ENCODE results near the gene MFSD6L. TPM values are rescaled to one million over a fixed set of nuclear protein-coding genes. Genes with fewer than 3 reads are reported as not detected.

MFSD6L gene
- total RNA-seq, 1 experiment from 2014 or later: not detected

DNA sequence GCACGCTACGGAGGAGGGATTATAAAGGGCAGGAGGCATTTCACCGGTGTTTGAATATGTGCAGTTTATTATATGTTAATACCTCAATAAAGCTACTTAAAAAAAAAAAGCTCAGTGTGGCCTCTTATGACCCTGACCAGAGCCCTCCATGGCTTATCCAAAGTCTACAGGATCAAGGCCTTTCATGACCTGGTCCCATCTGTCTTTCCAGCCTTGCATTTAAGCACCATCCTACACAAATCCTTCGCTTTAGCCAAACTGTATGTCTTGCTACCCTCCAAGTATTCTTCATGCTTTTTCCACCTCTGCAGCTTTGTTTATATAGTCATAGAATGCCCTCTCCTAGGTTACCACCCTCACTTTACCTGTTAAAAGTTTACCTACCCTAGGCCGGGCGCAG, 6.5 kb downstream of the MFSD6L start:
- Histone ChIP-seq H3K4me1 (replicated peaks) (no peaks in the 10 kb centered on the region), H3K36me3 (no peaks in the 10 kb centered on the region), H3K27me3 (replicated peaks) (no peaks in the 10 kb centered on the region), H3K4me3 (no peak overlapping the region), H3K9me3 (replicated peaks) (peaks cover 12% of the 10 kb centered on the region), H3K27ac (no peak overlapping the region)
- DNase-seq (ENCODE audit: low read depth in 1 of 2, low spot score in 2 of 2): no peak

DNA sequence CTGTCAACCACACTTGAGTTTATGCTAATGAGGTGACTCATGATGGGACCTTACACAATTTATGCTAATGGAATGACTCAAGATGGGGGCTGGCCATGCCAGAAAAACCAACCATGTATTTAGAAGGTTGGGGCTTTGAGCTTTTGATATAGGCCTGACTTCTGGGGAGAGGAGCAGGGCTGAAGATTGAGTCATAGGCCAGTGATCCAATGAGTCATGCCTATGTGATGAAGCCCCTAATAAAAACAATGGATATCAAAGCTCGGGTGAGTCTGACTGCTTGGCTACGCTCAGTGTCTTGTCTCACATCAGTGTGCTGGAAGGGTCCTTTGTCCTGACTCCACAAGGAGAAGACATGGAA, 7.3 kb downstream of the MFSD6L start:
- Histone ChIP-seq H3K27ac (no peak overlapping the region), H3K27me3 (replicated peaks) (no peaks in the 10 kb centered on the region), H3K4me3 (no peak overlapping the region), H3K36me3 (no peaks in the 10 kb centered on the region), H3K4me1 (replicated peaks) (no peaks in the 10 kb centered on the region), H3K9me3 (replicated peaks) (peaks cover 12% of the 10 kb centered on the region)
- peak; percentile 54 to 55 for DNase-seq (ENCODE audit: low read depth in 1 of 2, low spot score in 2 of 2)

DNA sequence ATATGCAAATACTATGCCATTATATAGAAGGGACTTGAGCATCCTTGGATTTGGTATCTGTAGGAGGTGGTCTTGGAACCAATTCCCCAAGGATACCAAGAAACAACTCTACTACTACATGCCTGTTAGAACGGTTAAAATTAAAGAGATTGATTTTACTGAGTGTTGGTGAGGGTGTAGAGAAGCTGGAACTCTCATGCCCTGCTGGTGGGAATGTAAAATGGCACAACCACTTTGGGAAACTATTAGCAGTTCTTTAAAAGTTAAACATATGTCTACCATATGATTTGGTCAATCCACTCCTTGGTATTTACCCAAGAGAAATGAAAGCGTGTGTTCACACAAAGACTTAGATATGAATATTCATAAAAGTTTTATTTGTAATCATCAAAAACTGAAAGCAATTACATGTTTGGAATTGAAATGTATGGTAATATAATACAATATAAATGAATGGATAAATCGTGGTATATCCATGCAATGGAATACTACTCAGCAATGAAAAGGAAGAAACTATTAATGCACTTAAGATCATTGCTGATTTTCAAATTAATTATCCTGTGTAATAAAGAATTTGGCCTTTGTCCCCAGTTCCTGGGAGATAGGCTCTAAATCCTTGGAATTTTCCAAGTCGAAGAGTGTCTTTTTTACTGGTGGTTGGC, 7.8 kb downstream of the MFSD6L start:
- Histone ChIP-seq H3K36me3 (no peaks in the 10 kb centered on the region), H3K4me1 (replicated peaks) (no peaks in the 10 kb centered on the region), H3K27me3 (replicated peaks) (no peaks in the 10 kb centered on the region), H3K27ac (no peak overlapping the region), H3K9me3 (replicated peaks) (peaks cover 12% of the 10 kb centered on the region), H3K4me3 (no peak overlapping the region)
- no peak for DNase-seq (ENCODE audit: low read depth in 1 of 2, low spot score in 2 of 2)

DNA sequence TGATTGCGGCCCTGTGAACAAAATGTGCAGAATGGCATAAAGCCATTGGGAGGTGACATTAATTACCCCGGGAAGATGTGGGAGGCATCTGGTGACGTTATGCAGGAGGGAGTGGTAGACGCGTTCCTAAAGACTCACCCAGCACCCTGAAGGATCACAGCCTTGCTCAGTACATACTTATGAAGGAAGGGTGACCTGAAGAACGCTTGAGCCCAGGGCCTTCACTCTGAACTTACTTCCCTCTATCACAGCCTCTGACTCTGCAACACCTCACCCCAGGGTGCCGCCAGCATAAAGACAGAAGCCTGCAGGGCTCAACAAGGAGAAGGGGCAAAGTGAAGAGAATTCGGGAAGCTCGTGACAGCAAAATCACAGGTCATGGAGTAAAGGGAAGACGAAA, 9.4 kb downstream of the MFSD6L start:
- DNase-seq (ENCODE audit: low read depth in 1 of 2, low spot score in 2 of 2): no peak
- no peaks in the 10 kb centered on the region for H3K27me3 ChIP-seq (replicated peaks)
- peaks cover 12% of the 10 kb centered on the region for H3K9me3 ChIP-seq (replicated peaks)
- H3K36me3 ChIP-seq: no peaks in the 10 kb centered on the region
- no peak overlapping the region for H3K27ac ChIP-seq
- no peaks in the 10 kb centered on the region for H3K4me1 ChIP-seq (replicated peaks)
- no peak overlapping the region for H3K4me3 ChIP-seq

DNA sequence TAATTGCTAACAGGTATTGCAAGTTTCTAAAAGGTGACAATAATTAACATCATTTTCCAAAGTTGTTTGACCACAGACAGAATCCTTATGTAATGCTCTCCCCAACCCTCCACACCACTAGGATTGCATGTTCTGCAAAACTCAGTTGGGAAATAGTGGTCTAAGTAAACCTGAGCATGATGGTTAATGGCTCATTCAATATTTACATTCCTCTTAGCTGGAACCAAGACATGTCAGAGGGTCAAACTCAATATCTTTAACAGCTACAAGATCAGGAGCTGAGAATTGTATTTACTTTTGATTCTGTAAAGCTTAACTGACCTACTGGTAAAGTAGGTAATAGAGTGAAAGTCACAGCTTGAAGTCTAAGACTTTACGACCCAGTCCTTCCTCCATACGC, 10.2 kb downstream of the MFSD6L start:
- Histone ChIP-seq H3K4me3 (no peak overlapping the region), H3K27me3 (replicated peaks) (no peaks in the 10 kb centered on the region), H3K36me3 (no peaks in the 10 kb centered on the region), H3K9me3 (replicated peaks) (peaks cover 12% of the 10 kb centered on the region), H3K27ac (no peak overlapping the region), H3K4me1 (replicated peaks) (no peaks in the 10 kb centered on the region)
- DNase-seq (ENCODE audit: low read depth in 1 of 2, low spot score in 2 of 2): no peak

DNA sequence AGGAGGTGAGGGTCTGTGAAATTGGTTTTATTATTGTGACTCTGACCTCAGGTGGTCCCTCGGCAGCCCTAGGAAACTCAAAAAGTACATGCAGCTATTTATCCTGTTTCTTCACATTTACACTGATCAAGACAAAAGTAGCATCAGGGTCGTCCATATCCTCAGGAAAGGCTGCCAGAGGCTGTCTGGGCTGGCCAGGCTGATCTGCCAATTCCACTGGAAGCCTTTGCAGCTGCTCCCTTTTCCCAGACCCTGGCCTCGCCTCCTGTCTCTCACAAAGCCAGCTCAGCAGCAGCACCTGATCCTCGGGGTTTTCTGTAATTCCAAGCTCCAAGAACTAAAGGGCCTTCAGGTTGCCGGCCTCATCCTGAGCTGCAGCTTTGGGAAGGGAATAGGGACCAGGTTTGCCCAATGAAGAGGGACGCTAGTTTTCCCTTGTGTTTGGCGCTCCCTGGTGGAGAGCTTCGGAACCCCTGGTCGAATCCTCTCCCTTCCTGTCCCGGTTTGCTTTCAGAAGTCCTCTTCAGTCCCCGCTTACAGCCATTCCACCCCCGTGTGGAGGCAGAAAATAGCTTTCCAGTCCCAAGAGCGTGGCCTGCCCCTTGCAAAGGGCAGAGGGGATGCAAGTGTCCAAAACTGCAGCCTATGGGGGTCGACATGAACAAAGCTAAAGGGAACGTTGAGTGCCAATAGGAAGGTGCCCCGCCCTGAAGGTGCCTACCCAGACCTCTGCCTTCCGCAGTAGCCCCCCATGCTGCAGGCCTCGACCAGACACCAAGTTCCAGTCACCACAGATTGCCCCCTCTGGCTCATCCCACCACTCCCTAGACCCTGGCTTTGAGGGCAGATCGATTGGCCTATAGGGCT, 13.4 kb downstream of the MFSD6L start:
- Histone ChIP-seq H3K27ac (no peak overlapping the region), H3K27me3 (replicated peaks) (no peaks in the 10 kb centered on the region)

DNA sequence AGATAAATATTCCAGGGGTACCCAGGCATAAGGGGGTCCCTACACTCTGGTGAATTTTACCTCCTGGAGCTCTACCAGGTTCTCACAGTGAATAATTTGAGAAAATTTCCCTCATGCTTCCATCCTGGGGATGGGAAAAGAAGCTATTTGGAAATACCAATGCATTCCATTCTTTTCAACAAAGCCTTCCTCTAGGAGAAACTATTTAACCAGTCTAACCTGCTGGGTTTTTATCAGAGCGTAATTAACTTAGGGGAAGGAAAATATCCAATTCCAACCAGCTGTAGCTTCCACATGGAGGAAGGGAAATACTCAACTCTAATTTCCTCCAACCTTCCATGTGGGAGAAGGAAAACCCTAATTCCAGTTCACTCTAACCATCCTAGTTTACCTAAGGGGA, 17.0 kb downstream of the MFSD6L start:
- Histone ChIP-seq H3K27me3 (replicated peaks) (peaks cover 5% of the 10 kb centered on the region; the same call in 1 of the 2 replicates), H3K4me1 (replicated peaks) (no peaks in the 10 kb centered on the region), H3K4me3 (no peak overlapping the region), H3K36me3 (no peaks in the 10 kb centered on the region), H3K9me3 (replicated peaks) (no peaks in the 10 kb centered on the region; the same call in 1 of the 2 replicates), H3K27ac (no peak overlapping the region)
- DNase-seq (ENCODE audit: low read depth in 1 of 2, low spot score in 2 of 2): no peak

More for the DNA sequence above, 13.4 kb downstream of the MFSD6L start:
- no peaks in the 10 kb centered on the region for H3K4me1 ChIP-seq (replicated peaks)
- peak; percentile 66 to 72 for DNase-seq (ENCODE audit: low read depth in 1 of 2, low spot score in 2 of 2)
- H3K36me3 ChIP-seq: no peaks in the 10 kb centered on the region
- H3K9me3 ChIP-seq (replicated peaks): no peaks in the 10 kb centered on the region; the same call in 1 of the 2 replicates
- H3K4me3 ChIP-seq: no peak overlapping the region

DNA sequence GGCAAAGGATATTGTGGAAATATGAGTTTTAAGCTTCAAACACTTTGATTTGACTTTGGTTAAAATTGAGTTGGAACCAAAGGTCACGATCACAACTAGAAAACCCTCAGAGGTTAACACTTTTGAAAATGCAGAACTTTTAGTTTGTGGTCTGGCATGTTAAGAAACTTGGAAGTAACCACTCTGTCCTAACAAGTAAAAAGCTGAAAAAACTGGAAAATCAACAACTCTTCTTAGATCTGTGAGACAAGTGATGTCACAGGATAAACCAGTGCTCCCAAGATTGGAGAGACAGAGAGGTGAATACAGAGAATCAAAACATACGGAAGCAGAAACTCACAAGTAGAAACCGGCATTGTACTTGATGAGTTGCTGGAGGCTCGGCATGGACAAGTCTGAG, 17.4 kb downstream of the MFSD6L start:
- no peaks in the 10 kb centered on the region for H3K4me1 ChIP-seq (replicated peaks)
- DNase-seq (ENCODE audit: low read depth in 1 of 2, low spot score in 2 of 2): no peak
- H3K36me3 ChIP-seq: no peaks in the 10 kb centered on the region
- no peaks in the 10 kb centered on the region; the same call in 1 of the 2 replicates for H3K9me3 ChIP-seq (replicated peaks)
- H3K27me3 ChIP-seq (replicated peaks): peaks cover 8% of the 10 kb centered on the region; the same call in 1 of the 2 replicates
- no peak overlapping the region for H3K27ac ChIP-seq
- no peak overlapping the region for H3K4me3 ChIP-seq

DNA sequence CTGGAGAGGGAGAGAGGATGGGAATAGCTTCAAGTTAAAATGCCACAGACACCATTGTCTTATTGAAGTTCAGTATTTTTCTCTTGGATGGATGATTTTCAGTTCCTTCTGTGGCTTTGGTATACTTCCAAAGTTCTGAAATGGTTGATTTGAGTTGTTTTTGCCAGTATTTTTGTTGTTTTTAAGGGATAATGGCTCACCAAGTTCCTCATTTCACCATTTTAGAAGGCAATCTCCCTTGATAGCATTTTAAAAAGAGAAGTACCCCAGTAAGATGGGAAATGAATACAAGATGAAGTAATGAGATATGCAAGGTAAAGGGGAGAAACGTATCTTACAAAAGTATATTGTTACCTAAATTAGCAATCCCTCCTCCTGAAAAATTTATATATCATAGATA, 22.3 kb downstream of the MFSD6L start:
- Histone ChIP-seq H3K27ac (no peak overlapping the region), H3K4me3 (no peak overlapping the region), H3K9me3 (replicated peaks) (no peaks in the 10 kb centered on the region), H3K4me1 (replicated peaks) (no peaks in the 10 kb centered on the region), H3K27me3 (replicated peaks) (peaks cover 11% of the 10 kb centered on the region; the same call in 1 of the 2 replicates), H3K36me3 (no peaks in the 10 kb centered on the region)
- no peak for DNase-seq (ENCODE audit: low read depth in 1 of 2, low spot score in 2 of 2)

DNA sequence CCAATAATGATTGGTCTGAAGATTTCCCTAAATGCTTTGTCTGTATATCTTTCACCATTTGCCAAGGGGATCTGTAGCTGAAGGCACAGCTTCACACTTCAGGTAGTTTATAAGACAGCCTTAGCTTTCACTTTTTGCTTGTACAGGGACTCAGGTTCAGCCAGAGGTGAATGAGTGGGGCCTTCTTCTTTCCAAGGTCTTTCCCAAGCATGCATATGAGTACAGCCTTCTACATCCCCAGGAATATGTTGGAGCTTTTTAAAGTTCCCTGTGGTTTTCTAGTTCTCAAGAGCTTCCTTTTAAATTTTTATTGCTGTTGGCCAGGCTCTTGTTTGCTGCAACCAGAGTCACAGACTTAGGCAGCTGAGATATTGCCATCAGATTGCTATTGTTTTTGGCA, 22.9 kb downstream of the MFSD6L start:
- Histone ChIP-seq H3K9me3 (replicated peaks) (no peaks in the 10 kb centered on the region), H3K4me1 (replicated peaks) (no peaks in the 10 kb centered on the region), H3K27ac (no peak overlapping the region), H3K36me3 (no peaks in the 10 kb centered on the region), H3K27me3 (replicated peaks) (peaks cover 11% of the 10 kb centered on the region; the same call in 1 of the 2 replicates), H3K4me3 (no peak overlapping the region)
- DNase-seq (ENCODE audit: low read depth in 1 of 2, low spot score in 2 of 2): no peak

DNA sequence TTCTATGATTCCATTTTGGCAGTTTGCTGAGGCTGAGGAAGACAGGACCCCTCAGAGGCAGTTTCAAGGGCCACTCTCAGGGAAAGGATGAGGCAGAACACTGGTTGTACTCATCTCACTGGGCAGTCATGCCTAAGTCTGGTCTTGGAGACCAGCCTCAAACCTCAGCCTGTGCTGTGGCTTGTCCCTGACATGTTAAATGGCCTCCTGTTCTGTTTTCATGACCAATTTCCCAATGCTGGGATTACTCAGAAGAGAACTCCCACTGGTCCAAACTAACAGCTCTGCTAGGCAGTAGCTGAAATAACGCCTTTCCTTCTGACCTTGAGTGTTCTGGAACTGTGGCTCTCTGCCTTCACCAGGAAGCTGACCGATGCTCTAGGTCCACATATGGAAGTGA, 32.4 kb downstream of the MFSD6L start:
- Histone ChIP-seq H3K27ac (no peak overlapping the region), H3K4me1 (replicated peaks) (no peaks in the 10 kb centered on the region), H3K9me3 (replicated peaks) (no peaks in the 10 kb centered on the region), H3K27me3 (replicated peaks) (no peaks in the 10 kb centered on the region; the same call in 1 of the 2 replicates), H3K4me3 (no peak overlapping the region), H3K36me3 (no peaks in the 10 kb centered on the region)
- no peak for DNase-seq (ENCODE audit: low read depth in 1 of 2, low spot score in 2 of 2)

DNA sequence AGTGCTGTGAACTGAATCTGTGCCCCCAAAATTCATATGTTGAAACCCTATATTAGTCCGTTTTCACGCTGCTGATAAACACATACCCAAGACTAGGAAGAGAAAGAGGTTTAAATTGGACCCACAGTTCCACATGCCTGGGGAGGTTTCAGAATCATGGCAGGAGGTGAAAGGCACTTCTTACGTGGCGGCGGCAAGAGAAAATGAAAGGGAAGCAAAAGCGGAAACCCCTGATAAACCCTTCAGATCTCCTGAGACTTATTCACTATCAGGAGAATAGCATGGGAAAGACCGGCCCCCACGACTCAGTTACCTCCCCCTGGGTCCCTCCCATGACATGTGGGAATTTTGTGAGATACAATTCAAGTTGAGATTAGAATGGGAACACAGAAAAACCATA, 37.2 kb downstream of the MFSD6L start:
- Histone ChIP-seq H3K27ac (no peak overlapping the region), H3K9me3 (replicated peaks) (no peaks in the 10 kb centered on the region), H3K36me3 (no peaks in the 10 kb centered on the region), H3K27me3 (replicated peaks) (no peaks in the 10 kb centered on the region), H3K4me1 (replicated peaks) (no peaks in the 10 kb centered on the region), H3K4me3 (no peak overlapping the region)
- no peak for DNase-seq (ENCODE audit: low read depth in 1 of 2, low spot score in 2 of 2)

DNA sequence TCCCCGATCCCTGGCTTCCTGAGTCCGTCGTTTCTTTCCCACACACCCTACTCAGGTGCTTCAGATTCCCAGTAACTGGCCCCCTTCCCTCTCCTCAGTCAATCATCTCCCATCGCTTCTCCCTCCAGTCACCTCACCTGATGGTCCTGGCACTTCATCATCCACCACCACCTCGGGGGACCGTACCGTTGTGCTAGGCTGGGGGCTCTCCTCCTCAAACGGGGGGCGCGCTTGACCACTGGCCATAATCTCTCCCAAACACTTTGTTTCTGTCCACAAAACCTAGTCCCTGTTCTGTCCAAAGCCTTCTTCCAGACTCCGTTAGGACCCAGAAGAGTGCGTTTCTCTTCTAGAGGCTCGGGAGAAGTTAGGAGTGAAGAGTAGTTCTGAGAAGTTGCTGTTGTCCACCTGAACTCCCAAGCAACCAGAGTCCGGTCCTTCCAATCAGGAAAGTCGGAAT, 41.0 kb downstream of the MFSD6L start, which contains the start of gene SPDYE4:
Gene SPDYE4, minus strand, starts transcription at position 410 of the 460 bp plus-strand sequence. Its CDS starts 164 bp downstream, at position 246.
- Histone ChIP-seq H3K4me3 (no peak within 1 kb of the TSS), H3K36me3 (no peaks in the 10 kb centered on the region), H3K9me3 (replicated peaks) (no peaks in the 10 kb centered on the region), H3K27ac (no peak within 1 kb of the TSS), H3K27me3 (replicated peaks) (no peaks in the 10 kb centered on the region), H3K4me1 (replicated peaks) (no peaks in the 10 kb centered on the region)
- DNase-seq (ENCODE audit: low read depth in 1 of 2, low spot score in 2 of 2): no peak

DNA sequence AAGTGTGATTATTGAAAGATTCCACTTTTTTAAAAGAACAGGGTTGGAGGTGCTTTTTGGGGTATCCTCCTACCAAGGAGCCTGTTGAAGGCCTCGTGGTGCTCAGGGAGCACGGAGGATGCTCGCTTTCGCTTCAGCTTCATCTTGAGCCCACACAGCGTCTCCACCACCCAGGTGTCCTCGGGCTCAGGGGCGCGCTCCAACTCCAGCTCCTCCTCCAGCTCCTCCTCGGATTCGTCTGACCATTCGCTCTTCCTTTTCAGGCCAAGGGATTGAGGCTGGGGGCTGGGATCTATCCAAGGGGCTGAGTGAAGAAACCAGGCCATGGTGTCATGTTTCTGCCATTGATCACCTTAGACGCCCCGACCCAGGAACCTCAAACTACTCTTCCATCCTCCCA, 42.0 kb downstream of the MFSD6L start:
- Histone ChIP-seq H3K4me3 (no peak overlapping the region), H3K9me3 (replicated peaks) (no peaks in the 10 kb centered on the region), H3K27me3 (replicated peaks) (no peaks in the 10 kb centered on the region), H3K27ac (no peak overlapping the region), H3K4me1 (replicated peaks) (no peaks in the 10 kb centered on the region), H3K36me3 (no peaks in the 10 kb centered on the region)
- DNase-seq (ENCODE audit: low read depth in 1 of 2, low spot score in 2 of 2): no peak

Measured in SJSA1 (cell line).